ENCODE data around the gene HDAC7.
"Not testable (repeated sequence)": the region's sequence is repeated elsewhere in the genome, so short reads cannot be mapped to it uniquely, and the experiment has no call there.

HDAC7 gene

DNA sequence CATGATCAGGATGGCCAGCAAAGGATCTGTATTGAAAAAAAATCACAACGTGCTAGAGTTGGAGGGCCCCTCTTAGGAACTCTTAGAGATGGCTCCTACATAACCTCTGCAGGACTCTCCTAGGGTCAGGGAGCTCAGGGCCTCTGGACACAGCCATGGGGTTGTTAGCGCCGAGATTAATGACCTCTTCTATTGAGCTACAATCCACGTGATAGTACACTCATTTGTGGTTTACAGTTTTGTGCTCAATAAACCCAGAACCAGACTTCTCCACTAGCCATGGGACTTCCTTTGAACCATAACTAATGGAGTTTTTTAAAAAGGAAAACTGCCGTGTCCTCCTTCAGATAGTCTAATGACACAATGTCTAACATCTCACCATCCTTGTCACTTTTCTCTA, 29.6 kb upstream of the HDAC7 start:
- no peak for DNase-seq (ENCODE audit: low read depth)
- no peak for TF ChIP-seq CTCF (conservative IDR thresholded peaks at IDR 0.05; ENCODE audit: low read length)
- H3K4me3 ChIP-seq (ENCODE audit: low read length), result no peak overlapping the region

DNA sequence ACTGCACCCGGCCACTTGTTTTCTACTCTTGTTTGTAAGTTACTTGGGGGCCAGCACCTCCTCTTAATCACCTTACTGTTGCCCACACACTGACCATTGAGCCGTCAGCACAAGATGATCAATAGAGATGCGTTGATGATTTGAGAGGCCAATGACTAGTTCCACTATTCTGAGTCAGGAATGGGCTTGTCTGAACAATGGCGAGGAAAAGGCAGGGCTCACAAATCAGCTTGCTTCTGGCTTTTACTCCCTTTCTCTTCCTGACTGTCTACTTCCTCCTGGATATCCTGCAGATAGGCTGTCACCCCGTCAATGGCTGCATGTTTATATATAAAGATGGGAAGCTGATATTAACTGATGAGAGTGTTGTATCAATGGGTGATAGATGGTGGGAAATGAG, 29.1 kb upstream of the HDAC7 start:
- no peak overlapping the region for H3K4me3 ChIP-seq (ENCODE audit: low read length)
- DNase-seq (ENCODE audit: low read depth), result no peak
- TF ChIP-seq CTCF (conservative IDR thresholded peaks at IDR 0.05; ENCODE audit: low read length), result no peak

DNA sequence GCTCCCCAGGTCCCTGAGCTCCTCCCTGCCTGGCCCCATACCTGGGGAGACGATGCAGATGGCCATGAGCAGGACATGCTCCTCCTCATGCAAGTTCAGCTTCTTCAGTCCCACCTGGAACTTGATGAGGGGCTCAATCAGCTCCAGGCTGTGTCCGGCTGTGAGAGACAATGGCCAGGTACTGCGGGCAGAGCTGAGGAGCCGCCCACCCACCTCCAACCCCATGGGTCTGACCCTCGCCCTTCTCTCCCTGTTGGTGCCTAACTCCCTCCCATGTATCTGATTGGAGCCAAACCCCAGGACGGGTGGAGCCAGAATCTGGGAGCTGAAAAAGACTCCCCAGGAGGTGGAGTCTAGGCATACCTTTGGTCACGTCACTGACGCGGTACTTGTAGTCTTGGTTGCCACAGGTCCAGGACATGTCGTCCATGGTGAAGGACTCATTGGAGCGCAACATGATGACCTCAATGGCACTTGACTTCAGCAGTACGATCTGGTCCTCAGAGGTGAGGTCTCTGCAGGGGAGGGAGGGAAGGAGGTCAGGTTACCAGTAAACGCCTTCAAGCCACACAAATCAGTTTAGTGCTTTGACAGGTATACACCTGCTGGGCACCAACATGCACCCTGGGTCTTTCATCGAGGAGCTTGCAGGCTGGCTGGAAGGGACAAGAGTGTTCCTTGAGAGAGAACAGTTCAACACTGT, 26.7 kb upstream of the HDAC7 start:
- no peak overlapping the region for H3K4me3 ChIP-seq (ENCODE audit: low read length)
- DNase-seq (ENCODE audit: low read depth), result no peak
- no peak for TF ChIP-seq CTCF (conservative IDR thresholded peaks at IDR 0.05; ENCODE audit: low read length)

- H3K4me3 ChIP-seq (ENCODE audit: low read length), result no peak overlapping the region
- no peak for TF ChIP-seq CTCF (conservative IDR thresholded peaks at IDR 0.05; ENCODE audit: low read length)
- DNase-seq (ENCODE audit: low read depth), result no peak
Observed at GRCh38 chr12:47845081-47845480, 25.4 kb upstream of the HDAC7 start.

GRCh38 chr12:47844264-47845019, 24.7 kb upstream of the HDAC7 start:
- DNase-seq (ENCODE audit: low read depth), result no peak
- H3K4me3 ChIP-seq (ENCODE audit: low read length), result no peak overlapping the region
- TF ChIP-seq CTCF (conservative IDR thresholded peaks at IDR 0.05; ENCODE audit: low read length), result no peak

- no peak for TF ChIP-seq CTCF (conservative IDR thresholded peaks at IDR 0.05; ENCODE audit: low read length)
- H3K4me3 ChIP-seq (ENCODE audit: low read length), result no peak overlapping the region
- DNase-seq (ENCODE audit: low read depth), result no peak
Observed at GRCh38 chr12:47843226-47843980, 23.7 kb upstream of the HDAC7 start.

DNA sequence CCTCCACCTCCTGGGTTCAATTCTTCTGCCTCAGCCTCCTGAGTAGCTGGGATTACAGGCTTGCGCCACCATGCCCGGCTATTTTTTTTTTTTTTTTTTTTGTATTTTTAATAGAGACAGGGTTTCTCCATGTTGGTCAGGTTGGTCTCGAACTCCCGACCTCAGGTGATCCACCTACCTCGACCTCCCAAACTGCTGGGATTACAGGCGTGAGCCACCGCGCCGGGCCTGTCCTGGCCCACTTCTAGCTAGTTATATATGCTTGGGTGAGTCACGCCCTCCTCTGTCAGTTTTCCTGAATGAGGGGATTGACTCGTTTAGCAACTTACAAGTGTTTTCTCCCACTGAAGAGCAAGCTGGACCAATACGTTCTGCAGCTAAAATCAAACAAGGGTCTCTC, 22.8 kb upstream of the HDAC7 start:
- H3K4me3 ChIP-seq (ENCODE audit: low read length); DNase-seq (ENCODE audit: low read depth): not testable (repeated sequence)
